Right lobe of liver (tissue), 4 donors: ENCODE results near the gene SEPSECS.

Source experiments
- CTCF ChIP-seq, 4 donors: fragments of 200-600 bp in 3 of 4; fragments of 450-650 bp in 1 of 4; IDR thresholded peaks; one replicate each; pipeline versions ENCODE4 v1.5.1 to v1.8.0; 2016 to 2022; ENCODE audit warnings: antibody characterized with exemption in 4 of 4, mild to moderate bottlenecking in 2 of 4
- POLR2A ChIP-seq: fragments of 450-650 bp; IDR thresholded peaks from one replicate; pipeline ENCODE4 v1.6.1; 2017; ENCODE audit warnings: antibody characterized with exemption, mild to moderate bottlenecking
- donor health status: DM: no; HTN: no; CAD: no.
- donor health status: DM: no; HTN: no; CAD: no.
- donor health status: DM: no; HTN: yes; CAD: no.

- TF ChIP-seq CTCF (IDR thresholded peaks at IDR 0.05) (no peak), POLR2A (no peak)
These were observed 14.4 kb upstream of the SEPSECS start for GRCh38 chr4:25174674-25175073.
